Neural progenitor cell (in vitro differentiated cells): Measurements from ENCODE around the gene ID4.

Experiments
- EZH2 ChIP-seq: fragments of 200-600 bp; sonication (generic); IDR thresholded peaks from 2 replicates; pipeline ENCODE4 v1.6.1; 2017; ENCODE audit warnings: antibody characterized with exemption, mild to moderate bottlenecking, moderate library complexity
- TF ChIP-seq, protein P1 (sequence below): fragments of 200-600 bp; sonication (generic); IDR thresholded peaks from 2 replicates; pipeline ENCODE4 v1.5.1; 2017; ENCODE audit warnings: antibody characterized with exemption, mild to moderate bottlenecking

GRCh38 chr6:19838442-19839236 is 1.5 kb downstream of the ID4 start:
- TF ChIP-seq, protein P1, sequence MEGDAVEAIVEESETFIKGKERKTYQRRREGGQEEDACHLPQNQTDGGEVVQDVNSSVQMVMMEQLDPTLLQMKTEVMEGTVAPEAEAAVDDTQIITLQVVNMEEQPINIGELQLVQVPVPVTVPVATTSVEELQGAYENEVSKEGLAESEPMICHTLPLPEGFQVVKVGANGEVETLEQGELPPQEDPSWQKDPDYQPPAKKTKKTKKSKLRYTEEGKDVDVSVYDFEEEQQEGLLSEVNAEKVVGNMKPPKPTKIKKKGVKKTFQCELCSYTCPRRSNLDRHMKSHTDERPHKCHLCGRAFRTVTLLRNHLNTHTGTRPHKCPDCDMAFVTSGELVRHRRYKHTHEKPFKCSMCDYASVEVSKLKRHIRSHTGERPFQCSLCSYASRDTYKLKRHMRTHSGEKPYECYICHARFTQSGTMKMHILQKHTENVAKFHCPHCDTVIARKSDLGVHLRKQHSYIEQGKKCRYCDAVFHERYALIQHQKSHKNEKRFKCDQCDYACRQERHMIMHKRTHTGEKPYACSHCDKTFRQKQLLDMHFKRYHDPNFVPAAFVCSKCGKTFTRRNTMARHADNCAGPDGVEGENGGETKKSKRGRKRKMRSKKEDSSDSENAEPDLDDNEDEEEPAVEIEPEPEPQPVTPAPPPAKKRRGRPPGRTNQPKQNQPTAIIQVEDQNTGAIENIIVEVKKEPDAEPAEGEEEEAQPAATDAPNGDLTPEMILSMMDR: no peak
- no peak for TF ChIP-seq EZH2
